Measurements from ENCODE around the gene EIF4EBP2. TPM values are rescaled to one million over a fixed set of nuclear protein-coding genes. Genes with fewer than 3 reads are reported as not detected.

The EIF4EBP2 gene
- total and polyA plus RNA-seq, 2 of the 13 experiments (the other 11 are each of a cell fraction or from before 2014, with no cell fraction given) = 16.9 to 22.0 TPM

- TF ChIP-seq ZNF362 (CRISPR knock-in tag; IDR thresholded peaks at IDR 0.05; ENCODE audit: borderline replicate concordance) (no peak), ZNF142 (CRISPR knock-in tag; IDR thresholded peaks at IDR 0.05) (no peak), KIAA2018 (CRISPR knock-in tag; IDR thresholded peaks at IDR 0.05; ENCODE audit: borderline replicate concordance) (no peak), ZNF136 (CRISPR knock-in tag; IDR thresholded peaks at IDR 0.05; ENCODE audit: low read depth) (0 out of 2 replicates have a peak, but pooled peaks have one; percentile 48), RFXAP (CRISPR knock-in tag; IDR thresholded peaks at IDR 0.05; ENCODE audit: borderline replicate concordance) (no peak; the same call in 1 of the 2 replicates), SIN3A (IDR thresholded peaks at IDR 0.05; ENCODE audit: borderline replicate concordance, low read depth, low read length) (no peak), ZNF431 (CRISPR knock-in tag; IDR thresholded peaks at IDR 0.05; ENCODE audit: borderline replicate concordance, low read depth) (0 out of 2 replicates have a peak, but pooled peaks have one; percentile 10), GATAD2A (CRISPR knock-in tag; IDR thresholded peaks at IDR 0.05) (0 out of 2 replicates have a peak, but pooled peaks have one; percentile 9), SNAPC2 (CRISPR knock-in tag; IDR thresholded peaks at IDR 0.05) (no peak), CHD2 (IDR thresholded peaks at IDR 0.05; ENCODE audit: low read depth, low read length) (no peak), TCF7L2 (IDR thresholded peaks at IDR 0.05; ENCODE audit: low read depth, low read length) (no peak), HDAC2 (CRISPR knock-in tag; IDR thresholded peaks at IDR 0.05) (no peak), ZNF20 (CRISPR knock-in tag; IDR thresholded peaks at IDR 0.05) (no peak)
Observed at GRCh38 chr10:70381471-70382421, 22.2 kb upstream of the EIF4EBP2 start (continued).
